Neural crest cell (in vitro differentiated cells): Measurements from ENCODE around the gene LSS. TPM values are rescaled to one million over a fixed set of nuclear protein-coding genes. Genes with fewer than 3 reads are reported as not detected.

Experiments used
- DNase-seq: peaks from one replicate; pipeline ENCODE4 v3.0.0; 2021; ENCODE audit warnings: low read depth, mixed read lengths, low spot score
- H3K27ac Mint-ChIP-seq: one replicate; pipeline ENCODE4 v1.8.0; 2021; ENCODE audit warnings: mild to moderate bottlenecking, mixed read lengths; ENCODE audit not compliant: unreplicated experiment
- H3K27me3 Mint-ChIP-seq: 2 replicates; pipeline ENCODE4 v1.8.0; 2021; ENCODE audit warnings: low read depth, mild to moderate bottlenecking, mixed read lengths
- H3K36me3 Mint-ChIP-seq: 2 replicates; pipeline ENCODE4 v1.8.0; 2021; ENCODE audit warnings: low read depth, mild to moderate bottlenecking, mixed read lengths
- H3K4me1 Mint-ChIP-seq: 2 replicates; pipeline ENCODE4 v1.8.0; 2021; ENCODE audit warnings: mixed read lengths
- H3K4me3 Mint-ChIP-seq: one replicate; pipeline ENCODE4 v1.8.0; 2021; ENCODE audit warnings: mild to moderate bottlenecking, mixed read lengths
- H3K9me3 Mint-ChIP-seq: 2 replicates; pipeline ENCODE4 v1.8.0; 2021; ENCODE audit warnings: mixed read lengths
- total RNA-seq: library from RNA; stranded (reverse); gene quantifications from 2 replicates; pipeline ENCODE4 v1.2.1, GENCODE V29; 2021
- TF ChIP-seq, protein P1 (sequence below): fragments of 200-600 bp; sonication (generic); conservative IDR thresholded peaks from 2 replicates; pipeline ENCODE4 v1.5.0; 2021; ENCODE audit warnings: antibody characterized with exemption, mild to moderate bottlenecking

The LSS gene
- total RNA-seq, 1 donor from 2014 or later: 225 TPM

DNA sequence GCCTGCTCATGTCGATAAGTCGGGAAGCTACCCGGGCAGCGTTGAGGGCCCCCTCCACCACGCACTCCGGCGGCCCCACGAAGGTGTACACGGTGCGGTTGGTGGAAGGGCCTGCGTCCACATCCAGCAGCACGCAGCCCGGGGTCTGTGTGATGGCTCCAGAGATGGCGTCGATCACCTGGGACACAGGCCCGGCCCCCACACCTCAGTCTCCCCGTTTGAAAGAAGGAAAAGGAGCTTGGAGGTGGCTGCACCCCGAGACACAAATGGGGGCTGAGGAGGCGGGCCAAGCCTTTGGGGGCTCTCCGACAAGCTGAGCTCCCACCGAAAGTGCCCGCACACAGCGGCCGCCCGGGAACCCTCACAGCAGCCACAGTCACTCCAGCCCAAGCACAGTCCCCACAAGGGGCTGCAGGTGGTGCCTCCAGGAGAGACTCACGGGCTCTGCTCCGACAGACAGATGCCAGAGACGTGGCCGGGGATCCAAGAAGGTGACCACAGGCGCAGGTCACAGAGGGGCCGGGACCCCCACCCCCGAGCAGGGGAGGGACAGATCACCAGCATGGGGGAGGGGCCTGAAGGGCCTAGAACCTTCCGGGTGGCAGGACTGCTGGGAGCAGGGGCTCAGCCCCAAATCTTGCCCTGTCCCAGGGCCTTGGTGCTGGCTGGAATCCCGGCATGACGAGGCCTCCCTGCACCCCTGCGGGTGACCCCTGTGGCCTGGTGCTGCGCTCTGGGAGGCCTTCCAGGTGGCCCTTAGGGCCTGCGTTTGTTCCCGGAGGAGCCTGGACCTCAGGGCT, 74.2 kb downstream of the LSS start:
- TF ChIP-seq, protein P1, sequence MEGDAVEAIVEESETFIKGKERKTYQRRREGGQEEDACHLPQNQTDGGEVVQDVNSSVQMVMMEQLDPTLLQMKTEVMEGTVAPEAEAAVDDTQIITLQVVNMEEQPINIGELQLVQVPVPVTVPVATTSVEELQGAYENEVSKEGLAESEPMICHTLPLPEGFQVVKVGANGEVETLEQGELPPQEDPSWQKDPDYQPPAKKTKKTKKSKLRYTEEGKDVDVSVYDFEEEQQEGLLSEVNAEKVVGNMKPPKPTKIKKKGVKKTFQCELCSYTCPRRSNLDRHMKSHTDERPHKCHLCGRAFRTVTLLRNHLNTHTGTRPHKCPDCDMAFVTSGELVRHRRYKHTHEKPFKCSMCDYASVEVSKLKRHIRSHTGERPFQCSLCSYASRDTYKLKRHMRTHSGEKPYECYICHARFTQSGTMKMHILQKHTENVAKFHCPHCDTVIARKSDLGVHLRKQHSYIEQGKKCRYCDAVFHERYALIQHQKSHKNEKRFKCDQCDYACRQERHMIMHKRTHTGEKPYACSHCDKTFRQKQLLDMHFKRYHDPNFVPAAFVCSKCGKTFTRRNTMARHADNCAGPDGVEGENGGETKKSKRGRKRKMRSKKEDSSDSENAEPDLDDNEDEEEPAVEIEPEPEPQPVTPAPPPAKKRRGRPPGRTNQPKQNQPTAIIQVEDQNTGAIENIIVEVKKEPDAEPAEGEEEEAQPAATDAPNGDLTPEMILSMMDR: no peak
- peaks cover 13% of the 10 kb centered on the region for H3K4me1 Mint-ChIP-seq
- no peaks in the 10 kb centered on the region for H3K9me3 Mint-ChIP-seq
- H3K27me3 Mint-ChIP-seq: peaks cover under 1% of the 10 kb centered on the region
- no peak overlapping the region for H3K4me3 Mint-ChIP-seq
- DNase-seq: no peak
- H3K27ac Mint-ChIP-seq: no peak overlapping the region
- H3K36me3 Mint-ChIP-seq: no peaks in the 10 kb centered on the region

DNA sequence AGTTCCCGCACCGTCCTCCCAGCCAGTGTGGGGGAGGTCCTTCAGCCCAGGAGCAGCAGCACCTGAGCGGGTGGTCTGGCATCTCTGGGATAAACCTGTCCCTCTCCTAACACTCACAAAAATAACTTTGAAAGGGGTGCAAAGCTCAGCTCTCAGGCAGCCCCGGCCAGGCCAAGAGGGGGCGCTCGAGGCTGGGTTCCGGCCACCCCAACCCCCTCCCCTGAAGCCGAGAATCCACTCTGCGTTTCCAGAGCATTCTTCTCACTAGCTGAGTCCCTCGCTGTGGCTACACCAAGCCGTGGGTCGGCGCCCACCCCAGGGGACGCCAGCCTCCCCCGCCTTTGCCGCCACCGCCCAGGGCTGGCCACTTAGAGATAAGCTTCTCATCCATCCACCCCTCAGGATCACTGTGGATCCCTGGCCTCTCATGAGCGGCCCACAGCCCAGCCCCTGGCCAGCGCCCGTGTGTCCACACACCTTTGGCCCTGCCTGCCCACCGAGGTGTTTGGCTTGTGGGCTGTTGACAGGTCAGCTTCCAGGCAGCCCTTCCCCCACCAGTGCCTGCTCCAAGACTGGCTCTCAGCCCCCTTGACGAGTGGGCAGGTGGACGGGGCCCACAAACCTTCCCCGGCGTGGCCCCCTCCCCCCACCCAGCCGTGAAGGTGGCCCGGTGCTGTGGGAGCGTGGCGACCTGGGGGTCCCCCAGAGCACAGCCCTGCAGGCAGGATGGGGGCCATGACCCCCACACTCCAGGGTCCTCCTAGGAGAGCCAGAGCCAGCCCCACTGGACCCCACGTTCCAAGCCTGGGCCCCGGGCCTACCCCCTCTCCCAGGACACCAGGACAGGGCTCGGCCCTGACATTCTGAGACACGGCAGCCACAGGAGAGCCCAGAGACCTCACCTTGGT, 75.1 kb downstream of the LSS start:
- Mint-ChIP-seq H3K36me3 (no peaks in the 10 kb centered on the region), H3K9me3 (no peaks in the 10 kb centered on the region), H3K27ac (peak overlapping the region; percentile 67), H3K4me1 (peaks cover 21% of the 10 kb centered on the region), H3K4me3 (peak overlapping the region; percentile 31), H3K27me3 (peaks cover 3% of the 10 kb centered on the region)
- peak; percentile 75 for DNase-seq
- TF ChIP-seq, protein P1: peak; percentile 79

DNA sequence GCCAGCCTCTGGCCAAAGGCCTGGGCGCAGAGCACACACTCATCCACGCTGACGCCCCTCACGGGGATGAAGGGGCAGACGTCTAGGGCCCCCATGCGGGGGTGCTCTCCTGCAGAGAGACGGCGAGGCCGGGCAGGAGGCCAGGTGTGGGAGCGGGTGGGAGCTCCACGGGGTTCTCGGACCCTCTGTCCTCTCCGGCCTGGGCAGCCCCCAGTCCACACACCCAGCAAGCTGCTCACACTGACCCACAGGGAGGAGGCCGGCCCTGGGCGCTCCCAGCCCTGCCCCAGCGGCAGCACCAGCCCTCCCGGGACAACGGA, 75.7 kb downstream of the LSS start:
- Mint-ChIP-seq H3K4me1 (peaks cover 22% of the 10 kb centered on the region), H3K27ac (no peak overlapping the region), H3K4me3 (no peak overlapping the region), H3K27me3 (peaks cover 3% of the 10 kb centered on the region), H3K9me3 (no peaks in the 10 kb centered on the region), H3K36me3 (no peaks in the 10 kb centered on the region)
- DNase-seq: no peak
- TF ChIP-seq, protein P1: no peak

DNA sequence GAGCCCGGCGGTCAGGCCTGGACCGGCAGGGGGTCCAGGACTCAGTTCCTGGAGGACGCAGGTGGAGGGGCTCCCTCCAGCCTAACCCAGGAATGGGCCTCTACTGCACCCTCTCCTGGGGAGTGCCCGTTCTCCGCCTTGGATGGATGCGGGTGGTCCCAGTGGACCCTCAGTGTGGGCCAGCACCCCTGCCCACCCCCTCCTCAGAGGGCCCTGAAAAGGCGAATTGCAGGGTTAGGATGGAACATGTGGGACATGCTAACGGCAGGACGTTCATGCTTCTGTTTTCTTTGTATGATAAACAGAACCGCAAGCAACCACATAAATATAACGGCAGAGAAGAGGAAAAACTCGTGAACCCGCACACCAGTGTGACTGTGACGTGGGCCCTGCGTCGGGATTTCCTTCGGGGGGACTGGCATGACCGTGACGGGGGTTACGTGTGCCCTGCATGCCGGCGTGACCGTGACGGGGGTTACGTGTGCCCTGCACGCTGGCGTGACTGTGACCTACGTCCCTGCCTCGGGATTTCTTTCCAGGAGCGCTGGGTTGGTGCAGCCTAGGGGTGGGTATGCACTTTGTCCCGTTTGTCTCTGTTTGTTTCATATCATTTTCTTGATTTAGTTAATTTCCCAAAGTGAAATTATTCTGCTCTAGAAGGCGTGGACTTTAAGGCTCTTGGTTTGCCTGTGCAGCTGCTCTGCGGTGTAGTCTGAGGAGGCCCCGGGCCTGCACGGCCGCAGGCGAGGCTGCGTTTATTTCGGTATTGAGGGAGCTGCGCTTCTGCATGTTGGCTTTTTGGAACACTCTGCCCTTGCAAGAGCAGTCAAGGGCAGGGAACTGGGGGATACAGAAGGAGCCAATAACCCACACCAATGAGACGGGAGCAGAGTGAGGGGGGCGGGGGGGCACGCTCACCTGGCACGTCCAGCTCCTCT, 76.3 kb downstream of the LSS start:
- H3K4me3 Mint-ChIP-seq: no peak overlapping the region
- DNase-seq: no peak
- no peaks in the 10 kb centered on the region for H3K9me3 Mint-ChIP-seq
- TF ChIP-seq, protein P1: no peak
- no peaks in the 10 kb centered on the region for H3K36me3 Mint-ChIP-seq
- peaks cover 22% of the 10 kb centered on the region for H3K4me1 Mint-ChIP-seq
- peaks cover 3% of the 10 kb centered on the region for H3K27me3 Mint-ChIP-seq
- peak overlapping the region; percentile 46 for H3K27ac Mint-ChIP-seq
